Liver (tissue), 3 donors: ENCODE data around the gene M1AP.

Source experiments
- ATF3 ChIP-seq: IDR thresholded peaks from 2 replicates; pipeline ENCODE4 v1.6.1; 2016; ENCODE audit warnings: antibody characterized with exemption
- CTCF ChIP-seq: fragments of 150-350 bp; IDR thresholded peaks from 2 replicates; pipeline ENCODE4 v1.5.1; 2017; ENCODE audit warnings: improper control_type of control experiment, low read depth, low read length; ENCODE audit not compliant: missing input control
- EGR1 ChIP-seq, 2 donors: IDR thresholded peaks; 2 replicates each; pipeline ENCODE4 v1.6.1; 2016 to 2018; ENCODE audit warnings: antibody characterized with exemption in 2 of 2, low read depth in 2 of 2
- HNF4G ChIP-seq: IDR thresholded peaks from 2 replicates; pipeline ENCODE4 v1.6.1; 2016; ENCODE audit warnings: antibody characterized with exemption
- JUND ChIP-seq, 2 donors: IDR thresholded peaks; 2 replicates each; pipeline ENCODE4 v1.6.1; 2016; ENCODE audit warnings: antibody characterized with exemption in 2 of 2
- MAX ChIP-seq: IDR thresholded peaks from 2 replicates; pipeline ENCODE4 v1.6.1; 2016; ENCODE audit warnings: antibody characterized with exemption
- NR2F2 ChIP-seq: IDR thresholded peaks from 2 replicates; pipeline ENCODE4 v1.6.1; 2016; ENCODE audit warnings: antibody characterized with exemption
- SP1 ChIP-seq: IDR thresholded peaks from 2 replicates; pipeline ENCODE4 v1.6.1; 2018; ENCODE audit warnings: antibody characterized with exemption, mild to moderate bottlenecking
- YY1 ChIP-seq: IDR thresholded peaks from 2 replicates; pipeline ENCODE4 v1.6.1; 2016; ENCODE audit warnings: antibody characterized with exemption, mild to moderate bottlenecking
- ZBTB33 ChIP-seq: IDR thresholded peaks from 2 replicates; pipeline ENCODE4 v1.6.1; 2016; ENCODE audit warnings: antibody characterized with exemption
- donor health status: healthy.
- donor health status: healthy.

GRCh38 chr2:74618410-74619083 lies 29.6 kb downstream of the M1AP start:
- no peak for TF ChIP-seq CTCF
- no peak for TF ChIP-seq JUND (IDR thresholded peaks at IDR 0.05)
- no peak for TF ChIP-seq MAX
- TF ChIP-seq ATF3, result no peak
- TF ChIP-seq HNF4G, result no peak
- no peak for TF ChIP-seq EGR1 (IDR thresholded peaks at IDR 0.05; ENCODE audit: low read depth in 2 of 2)
- TF ChIP-seq NR2F2, result no peak
- no peak for TF ChIP-seq ZBTB33
- TF ChIP-seq YY1, result no peak
- TF ChIP-seq SP1, result no peak
